CD14-positive monocyte (primary cell): ENCODE measurements around the gene ELMO2. TPM values are rescaled to one million over a fixed set of nuclear protein-coding genes. Genes with fewer than 3 reads are reported as not detected.
A peak's percentile ranks its signal among the peaks of the same experiment; 100 is the strongest.

ENCODE experiments used
- DNase-seq, 3 donors: peaks; one replicate each; pipeline ENCODE4 v3.0.0-alpha.2; 2011 to 2022
- H2AFZ ChIP-seq: 2 replicates; pipeline ENCODE4 v1.6.0; 2012; ENCODE audit warnings: mild to moderate bottlenecking, low read depth, low read length, inconsistent platforms; ENCODE audit not compliant: insufficient read depth, poor library complexity, severe bottlenecking
- H3K27ac ChIP-seq, 2 donors: 1 replicate in 1 of 2; 2 replicates in 1 of 2; pipeline ENCODE4 v1.5.1; 2012 to 2013; ENCODE audit warnings: low read length in 2 of 2, control low read depth in 1 of 2, inconsistent platforms in 1 of 2, low read depth in 1 of 2, mild to moderate bottlenecking in 1 of 2
- H3K27me3 ChIP-seq, 2 donors: one replicate each; pipeline versions ENCODE4 v1.6.0 to v1.6.1; 2011 to 2013; ENCODE audit warnings: low read length in 2 of 2; ENCODE audit not compliant: control insufficient read depth in 2 of 2, insufficient read depth in 2 of 2
- H3K36me3 ChIP-seq, 2 donors: replicated peaks in 1 of 2; 1 replicate in 1 of 2; 2 replicates in 1 of 2; pipeline versions ENCODE4 v1.5.1 to v1.6.1; 2012 to 2013; ENCODE audit warnings: low read length in 2 of 2, control low read depth in 1 of 2, inconsistent platforms in 1 of 2, mild to moderate bottlenecking in 1 of 2; ENCODE audit not compliant: insufficient read depth in 2 of 2, control insufficient read depth in 1 of 2
- H3K4me1 ChIP-seq, 2 donors: 1 replicate in 1 of 2; 2 replicates in 1 of 2; pipeline versions ENCODE4 v1.5.1 to v1.6.1; 2012 to 2013; ENCODE audit warnings: low read length in 2 of 2, control low read depth in 1 of 2, inconsistent platforms in 1 of 2, mild to moderate bottlenecking in 1 of 2, moderate library complexity in 1 of 2; ENCODE audit not compliant: insufficient read depth in 2 of 2, control insufficient read depth in 1 of 2
- H3K4me2 ChIP-seq: replicated peaks from 2 replicates; pipeline ENCODE3; 2012; ENCODE audit warnings: low read length, moderate library complexity, mild to moderate bottlenecking; ENCODE audit not compliant: poor library complexity, severe bottlenecking; ENCODE audit errors: extremely low read depth
- H3K4me3 ChIP-seq, 3 experiments: fragments of 200-600 bp in 1 of 3; sonication (generic) in 1 of 3; replicated peaks in 1 of 3; 1 replicate in 2 of 3; 2 replicates in 1 of 3; pipeline ENCODE4 v1.5.1; 2011 to 2013; ENCODE audit warnings: low read length in 3 of 3, mild to moderate bottlenecking in 3 of 3, control low read depth in 2 of 3, low read depth in 2 of 3, inconsistent platforms in 1 of 3, moderate library complexity in 1 of 3
- H3K79me2 ChIP-seq: 2 replicates; pipeline ENCODE4 v1.6.0; 2012; ENCODE audit warnings: mild to moderate bottlenecking, control low read depth, inconsistent platforms, low read length, moderate library complexity; ENCODE audit not compliant: insufficient read depth
- H3K9ac ChIP-seq: 2 replicates; pipeline ENCODE4 v1.6.0; 2017; ENCODE audit warnings: low read length, mild to moderate bottlenecking; ENCODE audit not compliant: insufficient read depth, poor library complexity, severe bottlenecking
- H3K9me3 ChIP-seq, 2 donors: replicated peaks in 1 of 2; 1 replicate in 1 of 2; 2 replicates in 1 of 2; pipeline versions ENCODE4 v1.5.1 to v1.6.1; 2012 to 2013; ENCODE audit warnings: low read length in 2 of 2, control low read depth in 1 of 2; ENCODE audit not compliant: control insufficient read depth in 1 of 2, insufficient read depth in 1 of 2
- H4K20me1 ChIP-seq: 2 replicates; pipeline ENCODE4 v1.6.0; 2012; ENCODE audit warnings: mild to moderate bottlenecking, low read length, control low read depth, moderate library complexity; ENCODE audit not compliant: insufficient read depth
- H3K27ac Mint-ChIP-seq, 7 donors: one replicate each; pipeline ENCODE4 v1.8.0; 2020; ENCODE audit warnings: mild to moderate bottlenecking in 7 of 7, mixed read lengths in 7 of 7, moderate library complexity in 6 of 7, inconsistent platforms in 2 of 7
- H3K27me3 Mint-ChIP-seq, 3 donors: one replicate each; pipeline ENCODE4 v1.8.0; 2021 to 2022; ENCODE audit warnings: low read depth in 3 of 3, mild to moderate bottlenecking in 3 of 3, mixed read lengths in 3 of 3, moderate library complexity in 3 of 3, inconsistent platforms in 1 of 3
- H3K36me3 Mint-ChIP-seq, 2 donors: one replicate each; pipeline ENCODE4 v1.8.0; 2020; ENCODE audit warnings: mixed read lengths in 2 of 2, inconsistent platforms in 1 of 2, mild to moderate bottlenecking in 1 of 2
- H3K4me1 Mint-ChIP-seq: one replicate; pipeline ENCODE4 v1.8.0; 2020; ENCODE audit warnings: mild to moderate bottlenecking, mixed read lengths
- H3K4me3 Mint-ChIP-seq, 2 donors: one replicate each; pipeline ENCODE4 v1.8.0; 2020; ENCODE audit warnings: mild to moderate bottlenecking in 2 of 2, mixed read lengths in 2 of 2, moderate library complexity in 1 of 2
- H3K9me3 Mint-ChIP-seq, 7 donors: one replicate each; pipeline ENCODE4 v1.8.0; 2020 to 2022; ENCODE audit warnings: mixed read lengths in 7 of 7, mild to moderate bottlenecking in 6 of 7, moderate library complexity in 6 of 7, inconsistent platforms in 2 of 7
- CTCF ChIP-seq: fragments of 200-600 bp; IDR thresholded peaks from one replicate; pipeline ENCODE4 v1.8.0; 2022; ENCODE audit warnings: antibody characterized with exemption, mild to moderate bottlenecking
- WGBS: methylation state at CpG from one replicate; pipeline ENCODE4 v1.1.5; 2013; ENCODE audit warnings: missing lambda C conversion rate; ENCODE audit not compliant: insufficient coverage; 5-methylcytosine and 5-hydroxymethylcytosine counted together
- intact Hi-C, 2 donors: fragments of 100-400 bp; cut with micrococcal nuclease; formaldehyde crosslinking; loops; one replicate each; pipeline versions ENCODE4 v1.15.0 to v1.15.1; 2023
- polyA plus RNA-seq, 3 donors: library from polyadenylated mRNA; depleted of rRNA in 1 of 3; unstranded in 2 of 3; stranded (reverse) in 1 of 3; fragments of 300-500 nt in 2 of 3; fragments of >200 nt in 1 of 3; fragmentation: Illumina TruSeq in 2 of 3; gene quantifications; 1 replicate in 2 of 3; 2 replicates in 1 of 3; pipeline ENCODE4 v1.2.3, GENCODE V29; 2012 to 2021

The ELMO2 gene
- polyA plus RNA-seq, 3 donors, result 35.3 to 53.1 (median 42.3) TPM

GRCh38 chr20:46343348-46343974 is 63.0 kb downstream of the ELMO2 start:
- no peak overlapping the region for H3K27ac ChIP-seq
- intact Hi-C loops, result no loop called here
- no peaks in the 10 kb centered on the region for H3K79me2 ChIP-seq
- WGBS, result 5% methylated on average over 8 of the region's 17 CpGs
- H3K4me3 Mint-ChIP-seq, result peak overlapping the region; percentile 53 to 56
- no peak overlapping the region for H3K9ac ChIP-seq
- peaks cover 8 to 33% of the 10 kb centered on the region in 2 donors for H3K27me3 ChIP-seq
- peaks cover 15% of the 10 kb centered on the region for H3K4me1 Mint-ChIP-seq
- no peaks in the 10 kb centered on the region for H3K9me3 Mint-ChIP-seq
- no peak overlapping the region for H3K4me2 ChIP-seq
- H3K27ac Mint-ChIP-seq, result peak overlapping the region in 2 of 7 donors; percentile 75 to 78
- no peak overlapping the region for H2AFZ ChIP-seq
- no peaks in the 10 kb centered on the region for H3K9me3 ChIP-seq
- TF ChIP-seq CTCF, result no peak
- H4K20me1 ChIP-seq, result peaks cover 2% of the 10 kb centered on the region
- H3K4me1 ChIP-seq, result peaks cover 8 to 12% of the 10 kb centered on the region in 2 donors
- H3K4me3 ChIP-seq, result no peak overlapping the region
- DNase-seq, result no peak
- peaks cover 17 to 18% of the 10 kb centered on the region in 2 donors for H3K36me3 Mint-ChIP-seq
- H3K36me3 ChIP-seq, result peaks cover under 1 to 18% of the 10 kb centered on the region in 2 donors
- H3K27me3 Mint-ChIP-seq, result peaks cover 33 to 44% (median 36%) of the 10 kb centered on the region in 3 donors

DNA sequence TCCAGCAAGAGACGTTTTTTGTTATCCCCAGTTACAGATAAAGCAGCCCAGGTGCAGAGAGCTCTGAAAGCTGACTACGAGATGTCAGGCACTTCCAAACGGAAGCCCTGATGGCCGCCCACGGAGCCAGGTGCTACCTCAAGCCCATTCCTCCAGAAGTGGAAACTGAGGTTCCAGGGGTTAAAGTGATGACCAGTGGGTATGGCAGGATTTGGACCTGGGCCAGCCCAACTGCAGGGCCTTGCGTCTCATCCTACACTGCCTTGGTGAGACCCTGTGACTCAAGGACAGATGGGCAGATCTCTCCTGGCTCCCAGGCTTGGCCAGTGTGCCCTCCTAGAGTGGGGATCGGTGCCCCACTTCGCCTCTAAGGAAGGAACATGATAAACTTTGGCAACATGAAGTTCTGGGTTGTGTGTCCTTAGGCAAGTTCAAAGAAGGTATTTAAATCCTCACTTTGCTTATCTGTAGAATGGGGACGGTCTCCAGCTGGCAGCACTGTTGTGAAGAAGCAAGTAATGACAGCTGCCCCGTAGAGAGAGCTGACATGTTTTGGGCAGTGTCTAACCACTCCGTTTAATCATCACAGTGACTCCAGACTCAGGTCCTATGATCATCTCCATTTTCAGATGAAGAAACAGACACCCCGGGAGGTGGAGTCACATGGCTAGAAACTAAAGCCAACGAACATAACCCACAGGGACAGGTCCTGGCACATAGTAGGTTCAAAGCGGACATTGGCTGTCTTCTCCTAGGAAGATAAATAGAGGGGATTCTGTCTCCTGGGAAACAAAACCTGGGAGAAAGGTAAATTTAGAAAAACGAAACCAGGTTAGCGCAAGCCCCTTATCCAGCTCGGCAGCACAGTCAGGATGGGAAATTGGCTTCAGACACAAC is 63.7 kb downstream of the ELMO2 start:
- Histone ChIP-seq H3K4me1 (peaks cover 8 to 12% of the 10 kb centered on the region in 2 donors), H3K27ac (no peak overlapping the region), H3K4me2 (no peak overlapping the region), H3K27me3 (peaks cover 8 to 33% of the 10 kb centered on the region in 2 donors), H4K20me1 (no peaks in the 10 kb centered on the region), H2AFZ (no peak overlapping the region), H3K4me3 (no peak overlapping the region), H3K9me3 (no peaks in the 10 kb centered on the region), H3K9ac (no peak overlapping the region), H3K36me3 (peaks cover 0 to 12% of the 10 kb centered on the region in 2 donors), H3K79me2 (no peaks in the 10 kb centered on the region)
- H3K4me3 Mint-ChIP-seq, result peak overlapping the region; percentile 53 to 56
- DNase-seq, result peak in 1 of 3 donors; percentile 26
- no peak for TF ChIP-seq CTCF
- H3K27ac Mint-ChIP-seq, result peak overlapping the region in 2 of 7 donors; percentile 75 to 78
- peaks cover 33 to 46% (median 36%) of the 10 kb centered on the region in 3 donors for H3K27me3 Mint-ChIP-seq
- peaks cover 13 to 15% of the 10 kb centered on the region in 2 donors for H3K36me3 Mint-ChIP-seq
- WGBS, result 66% methylated on average over 10 of the region's 17 CpGs
- no peaks in the 10 kb centered on the region for H3K9me3 Mint-ChIP-seq
- intact Hi-C loops, result no loop called here
- peaks cover 15% of the 10 kb centered on the region for H3K4me1 Mint-ChIP-seq
